HG03565 (cell line): Measurements from ENCODE around the gene DAND5.

Experiments used
- ATAC-seq: cut with Tn5 transposase; IDR thresholded peaks from one replicate; pipeline ENCODE4 v1.9.1; 2021; ENCODE audit warnings: mild to moderate bottlenecking, moderate library complexity; ENCODE audit not compliant: unreplicated experiment

The DAND5 gene

GRCh38 chr19:13007292-13008045 lies 38.1 kb downstream of the DAND5 start:
- no peak for ATAC-seq

GRCh38 chr19:13008926-13009787 lies 39.8 kb downstream of the DAND5 start:
- ATAC-seq, result no peak

- no peak for ATAC-seq
Measured at GRCh38 chr19:13010038-13010991, 40.9 kb downstream of the DAND5 start.

GRCh38 chr19:13010992-13011652 lies 41.7 kb downstream of the DAND5 start:
- ATAC-seq, result no peak

GRCh38 chr19:13011653-13012389 lies 42.4 kb downstream of the DAND5 start:
- no peak for ATAC-seq

GRCh38 chr19:13012390-13012689 lies 43.0 kb downstream of the DAND5 start:
- ATAC-seq, result no peak

GRCh38 chr19:13012690-13013608 lies 43.6 kb downstream of the DAND5 start:
- ATAC-seq, result no peak

- no peak for ATAC-seq
Measured at GRCh38 chr19:13013649-13014048, 44.3 kb downstream of the DAND5 start.

- ATAC-seq, result no peak
Measured at GRCh38 chr19:13014101-13014920, 44.9 kb downstream of the DAND5 start.

GRCh38 chr19:13014921-13015280 lies 45.5 kb downstream of the DAND5 start:
- ATAC-seq, result no peak

- no peak for ATAC-seq
Measured at GRCh38 chr19:13015361-13016223, 46.2 kb downstream of the DAND5 start.

GRCh38 chr19:13016245-13016627 lies 46.9 kb downstream of the DAND5 start:
- ATAC-seq, result no peak

GRCh38 chr19:13016628-13017305 lies 47.4 kb downstream of the DAND5 start:
- no peak for ATAC-seq

GRCh38 chr19:13017306-13018034 lies 48.1 kb downstream of the DAND5 start:
- ATAC-seq, result no peak

- ATAC-seq, result no peak
Measured at GRCh38 chr19:13018035-13018914, 48.9 kb downstream of the DAND5 start.
